Osteocyte (in vitro differentiated cells): ENCODE data around the gene SLC35G6. TPM values are rescaled to one million over a fixed set of nuclear protein-coding genes. Genes with fewer than 3 reads are reported as not detected.

ENCODE experiments used
- DNase-seq: peaks from one replicate; pipeline ENCODE4 v3.0.0; 2021; ENCODE audit warnings: mixed read lengths; ENCODE audit not compliant: unreplicated experiment; ENCODE audit errors: extremely low spot score
- H3K27ac Mint-ChIP-seq: one replicate; pipeline ENCODE4 v1.8.0; 2021; ENCODE audit warnings: mild to moderate bottlenecking, mixed read lengths; ENCODE audit not compliant: unreplicated experiment
- H3K27me3 Mint-ChIP-seq: one replicate; pipeline ENCODE4 v1.8.0; 2021; ENCODE audit warnings: mixed read lengths; ENCODE audit not compliant: unreplicated experiment
- H3K36me3 Mint-ChIP-seq: one replicate; pipeline ENCODE4 v1.8.0; 2021; ENCODE audit warnings: mixed read lengths; ENCODE audit not compliant: unreplicated experiment
- H3K4me1 Mint-ChIP-seq: one replicate; pipeline ENCODE4 v1.8.0; 2021; ENCODE audit warnings: mixed read lengths; ENCODE audit not compliant: unreplicated experiment
- H3K4me3 Mint-ChIP-seq: one replicate; pipeline ENCODE4 v1.8.0; 2021; ENCODE audit warnings: mild to moderate bottlenecking, moderate library complexity, mixed read lengths; ENCODE audit not compliant: unreplicated experiment
- H3K9me3 Mint-ChIP-seq: one replicate; pipeline ENCODE4 v1.8.0; 2021; ENCODE audit warnings: mixed read lengths; ENCODE audit not compliant: unreplicated experiment
- CTCF ChIP-seq: fragments of 200-600 bp; sonication (generic); IDR thresholded peaks from 2 replicates; pipeline ENCODE4 v1.5.0; 2021; ENCODE audit warnings: antibody characterized with exemption, mild to moderate bottlenecking, moderate library complexity
- total RNA-seq: library from RNA; stranded (reverse); gene quantifications from 2 replicates; pipeline ENCODE4 v1.2.1, GENCODE V29; 2021

SLC35G6 gene
- total RNA-seq, 1 donor from 2014 or later, result not detected

DNA sequence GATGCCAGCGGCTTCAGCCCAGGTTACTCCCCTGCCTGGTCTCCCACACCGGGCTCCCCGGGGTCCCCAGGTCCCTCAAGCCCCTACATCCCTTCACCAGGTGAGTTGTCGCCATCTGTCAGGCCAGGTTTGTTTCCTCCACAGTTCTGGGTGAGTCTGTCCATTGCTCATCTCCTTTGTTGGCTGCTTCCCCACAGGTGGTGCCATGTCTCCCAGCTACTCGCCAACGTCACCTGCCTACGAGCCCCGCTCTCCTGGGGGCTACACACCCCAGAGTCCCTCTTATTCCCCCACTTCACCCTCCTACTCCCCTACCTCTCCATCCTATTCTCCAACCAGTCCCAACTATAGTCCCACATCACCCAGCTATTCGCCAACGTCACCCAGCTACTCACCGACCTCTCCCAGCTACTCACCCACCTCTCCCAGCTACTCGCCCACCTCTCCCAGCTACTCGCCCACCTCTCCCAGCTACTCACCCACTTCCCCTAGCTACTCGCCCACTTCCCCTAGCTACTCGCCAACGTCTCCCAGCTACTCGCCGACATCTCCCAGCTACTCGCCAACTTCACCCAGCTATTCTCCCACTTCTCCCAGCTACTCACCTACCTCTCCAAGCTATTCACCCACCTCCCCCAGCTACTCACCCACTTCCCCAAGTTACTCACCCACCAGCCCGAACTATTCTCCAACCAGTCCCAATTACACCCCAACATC lies 31.7 kb downstream of the SLC35G6 start:
- Mint-ChIP-seq H3K9me3 (no peaks in the 10 kb centered on the region), H3K36me3 (peaks cover 45% of the 10 kb centered on the region), H3K4me1 (no peaks in the 10 kb centered on the region), H3K27ac (no peak overlapping the region), H3K4me3 (no peak overlapping the region), H3K27me3 (no peaks in the 10 kb centered on the region)
- TF ChIP-seq CTCF, result no peak
- no peak for DNase-seq

DNA sequence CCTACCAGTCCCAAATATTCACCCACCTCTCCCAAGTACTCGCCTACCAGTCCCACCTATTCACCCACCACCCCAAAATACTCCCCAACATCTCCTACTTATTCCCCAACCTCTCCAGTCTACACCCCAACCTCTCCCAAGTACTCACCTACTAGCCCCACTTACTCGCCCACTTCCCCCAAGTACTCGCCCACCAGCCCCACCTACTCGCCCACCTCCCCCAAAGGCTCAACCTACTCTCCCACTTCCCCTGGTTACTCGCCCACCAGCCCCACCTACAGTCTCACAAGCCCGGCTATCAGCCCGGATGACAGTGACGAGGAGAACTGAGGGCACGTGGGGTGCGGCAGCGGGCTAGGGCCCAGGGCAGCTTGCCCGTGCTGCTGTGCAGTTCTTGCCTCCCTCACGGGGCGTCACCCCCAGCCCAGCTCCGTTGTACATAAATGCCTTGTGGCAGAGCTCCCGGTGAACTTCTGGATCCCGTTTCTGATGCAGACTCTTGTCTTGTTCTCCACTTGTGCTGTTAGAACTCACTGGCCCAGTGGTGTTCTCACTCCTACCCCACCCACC lies 32.7 kb downstream of the SLC35G6 start:
- no peaks in the 10 kb centered on the region for H3K27me3 Mint-ChIP-seq
- peaks cover 36% of the 10 kb centered on the region for H3K36me3 Mint-ChIP-seq
- DNase-seq, result no peak
- H3K4me3 Mint-ChIP-seq, result no peak overlapping the region
- no peaks in the 10 kb centered on the region for H3K4me1 Mint-ChIP-seq
- TF ChIP-seq CTCF, result no peak
- H3K27ac Mint-ChIP-seq, result no peak overlapping the region
- H3K9me3 Mint-ChIP-seq, result no peaks in the 10 kb centered on the region

- no peak for TF ChIP-seq CTCF
- Mint-ChIP-seq H3K4me1 (no peaks in the 10 kb centered on the region), H3K36me3 (peaks cover 24% of the 10 kb centered on the region), H3K27me3 (no peaks in the 10 kb centered on the region), H3K27ac (no peak overlapping the region), H3K9me3 (no peaks in the 10 kb centered on the region), H3K4me3 (no peak overlapping the region)
- DNase-seq, result no peak
Observed at GRCh38 chr17:7515911-7516610, 34.8 kb downstream of the SLC35G6 start.

DNA sequence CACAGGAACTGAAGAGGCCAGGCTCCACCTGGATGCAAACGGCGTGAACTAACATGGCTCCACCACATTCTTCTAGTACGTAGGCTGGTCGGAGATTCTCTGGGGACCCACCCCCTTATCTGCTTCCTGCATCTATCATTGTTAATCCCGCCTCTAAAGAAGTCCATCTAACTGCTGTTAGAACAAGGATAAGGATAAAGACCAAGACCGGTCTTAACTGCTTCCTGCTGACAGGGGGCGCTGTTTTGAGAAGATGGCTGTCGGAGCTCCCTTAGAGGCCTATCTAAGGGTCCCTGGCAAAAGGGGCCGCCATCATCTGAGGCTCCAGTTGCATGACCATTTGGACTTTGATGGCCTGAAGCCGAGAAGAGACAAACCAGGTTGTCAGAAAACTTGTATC lies 41.8 kb downstream of the SLC35G6 start:
- peak; percentile 47 for TF ChIP-seq CTCF
- no peaks in the 10 kb centered on the region for H3K9me3 Mint-ChIP-seq
- no peak overlapping the region for H3K4me3 Mint-ChIP-seq
- no peak overlapping the region for H3K27ac Mint-ChIP-seq
- peaks cover 4% of the 10 kb centered on the region for H3K27me3 Mint-ChIP-seq
- H3K36me3 Mint-ChIP-seq, result no peaks in the 10 kb centered on the region
- H3K4me1 Mint-ChIP-seq, result no peaks in the 10 kb centered on the region
- DNase-seq, result no peak

- no peak for TF ChIP-seq CTCF
- H3K27ac Mint-ChIP-seq, result no peak overlapping the region
- no peak overlapping the region for H3K4me3 Mint-ChIP-seq
Observed at GRCh38 chr17:7528842-7529241, 47.6 kb downstream of the SLC35G6 start.

More at GRCh38 chr17:7528842-7529241, 47.6 kb downstream of the SLC35G6 start:
- peaks cover 11% of the 10 kb centered on the region for H3K4me1 Mint-ChIP-seq
- DNase-seq, result no peak
- peaks cover 4% of the 10 kb centered on the region for H3K27me3 Mint-ChIP-seq
- H3K36me3 Mint-ChIP-seq, result peaks cover 3% of the 10 kb centered on the region
- no peaks in the 10 kb centered on the region for H3K9me3 Mint-ChIP-seq
